Measurements from ENCODE around the gene TNFRSF6B.
"Not testable (repeated sequence)": the region's sequence is repeated elsewhere in the genome, so short reads cannot be mapped to it uniquely, and the experiment has no call there.

TNFRSF6B gene

DNA sequence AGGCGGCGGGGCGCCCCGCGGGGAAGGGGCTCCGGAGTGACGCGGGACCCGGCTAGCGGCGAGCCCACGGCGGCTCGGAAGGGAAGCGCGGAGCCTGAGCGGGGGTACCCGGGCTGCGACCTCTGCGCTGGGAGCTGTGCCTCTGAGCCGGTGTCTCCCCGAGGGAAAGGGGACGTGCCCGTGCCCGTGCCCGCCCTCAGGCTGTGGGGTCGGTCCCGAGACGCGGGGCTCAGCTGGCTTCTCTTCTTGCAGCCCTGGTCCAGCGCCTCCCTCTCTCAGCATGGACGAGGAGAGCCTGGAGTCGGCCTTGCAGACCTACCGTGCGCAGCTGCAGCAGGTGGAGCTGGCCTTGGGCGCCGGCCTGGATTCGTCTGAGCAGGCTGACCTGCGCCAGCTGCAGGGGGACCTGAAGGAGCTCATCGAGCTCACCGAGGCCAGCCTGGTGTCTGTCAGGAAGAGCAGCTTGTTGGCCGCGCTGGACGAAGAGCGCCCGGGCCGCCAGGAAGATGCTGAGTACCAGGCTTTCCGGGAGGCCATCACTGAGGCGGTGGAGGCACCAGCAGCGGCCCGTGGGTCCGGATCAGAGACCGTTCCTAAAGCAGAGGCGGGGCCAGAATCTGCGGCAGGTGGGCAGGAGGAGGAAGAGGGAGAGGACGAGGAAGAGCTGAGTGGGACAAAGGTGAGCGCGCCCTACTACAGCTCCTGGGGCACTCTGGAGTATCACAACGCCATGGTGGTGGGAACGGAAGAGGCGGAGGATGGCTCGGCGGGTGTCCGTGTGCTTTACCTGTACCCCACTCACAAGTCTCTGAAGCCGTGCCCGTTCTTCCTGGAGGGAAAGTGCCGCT is 12.1 kb downstream of the TNFRSF6B start:
- TF ChIP-seq, protein P1, sequence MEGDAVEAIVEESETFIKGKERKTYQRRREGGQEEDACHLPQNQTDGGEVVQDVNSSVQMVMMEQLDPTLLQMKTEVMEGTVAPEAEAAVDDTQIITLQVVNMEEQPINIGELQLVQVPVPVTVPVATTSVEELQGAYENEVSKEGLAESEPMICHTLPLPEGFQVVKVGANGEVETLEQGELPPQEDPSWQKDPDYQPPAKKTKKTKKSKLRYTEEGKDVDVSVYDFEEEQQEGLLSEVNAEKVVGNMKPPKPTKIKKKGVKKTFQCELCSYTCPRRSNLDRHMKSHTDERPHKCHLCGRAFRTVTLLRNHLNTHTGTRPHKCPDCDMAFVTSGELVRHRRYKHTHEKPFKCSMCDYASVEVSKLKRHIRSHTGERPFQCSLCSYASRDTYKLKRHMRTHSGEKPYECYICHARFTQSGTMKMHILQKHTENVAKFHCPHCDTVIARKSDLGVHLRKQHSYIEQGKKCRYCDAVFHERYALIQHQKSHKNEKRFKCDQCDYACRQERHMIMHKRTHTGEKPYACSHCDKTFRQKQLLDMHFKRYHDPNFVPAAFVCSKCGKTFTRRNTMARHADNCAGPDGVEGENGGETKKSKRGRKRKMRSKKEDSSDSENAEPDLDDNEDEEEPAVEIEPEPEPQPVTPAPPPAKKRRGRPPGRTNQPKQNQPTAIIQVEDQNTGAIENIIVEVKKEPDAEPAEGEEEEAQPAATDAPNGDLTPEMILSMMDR (IDR thresholded peaks at IDR 0.05; ENCODE audit: low read depth, low read length), result no peak
- in situ Hi-C loops (cut with HindIII; ENCODE audit: low sequenced_read_pairs), result no loop called here
- peak overlapping the region; percentile 74 for H3K4me3 ChIP-seq (ENCODE audit: low read depth, low read length)
- no peak for DNase-seq (ENCODE audit: low read depth, low spot score)

DNA sequence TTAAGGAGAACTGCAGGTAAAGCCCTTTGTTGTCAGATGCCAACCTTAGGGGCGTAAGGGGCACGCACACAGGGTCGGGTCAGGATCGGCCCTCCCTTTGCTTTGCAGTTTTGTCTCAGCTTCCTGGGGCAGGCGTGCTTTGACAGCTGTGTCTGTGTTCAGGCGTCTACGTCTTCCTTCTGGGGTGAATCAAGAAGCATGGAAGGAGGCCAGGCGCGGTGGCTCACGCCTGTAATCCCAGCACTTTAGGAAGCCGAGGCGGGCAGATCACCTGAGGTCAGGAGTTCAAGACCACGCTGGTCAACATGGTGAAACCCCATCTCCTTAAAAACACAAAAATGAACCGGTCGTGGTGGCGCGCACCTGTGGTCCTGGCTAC is 12.7 kb downstream of the TNFRSF6B start:
- TF ChIP-seq, protein P1 (IDR thresholded peaks at IDR 0.05; ENCODE audit: low read depth, low read length), result no peak
- in situ Hi-C loops (cut with HindIII; ENCODE audit: low sequenced_read_pairs), result no loop called here
- DNase-seq (ENCODE audit: low read depth, low spot score), result no peak
- H3K4me3 ChIP-seq (ENCODE audit: low read depth, low read length), result peak overlapping the region; percentile 74

DNA sequence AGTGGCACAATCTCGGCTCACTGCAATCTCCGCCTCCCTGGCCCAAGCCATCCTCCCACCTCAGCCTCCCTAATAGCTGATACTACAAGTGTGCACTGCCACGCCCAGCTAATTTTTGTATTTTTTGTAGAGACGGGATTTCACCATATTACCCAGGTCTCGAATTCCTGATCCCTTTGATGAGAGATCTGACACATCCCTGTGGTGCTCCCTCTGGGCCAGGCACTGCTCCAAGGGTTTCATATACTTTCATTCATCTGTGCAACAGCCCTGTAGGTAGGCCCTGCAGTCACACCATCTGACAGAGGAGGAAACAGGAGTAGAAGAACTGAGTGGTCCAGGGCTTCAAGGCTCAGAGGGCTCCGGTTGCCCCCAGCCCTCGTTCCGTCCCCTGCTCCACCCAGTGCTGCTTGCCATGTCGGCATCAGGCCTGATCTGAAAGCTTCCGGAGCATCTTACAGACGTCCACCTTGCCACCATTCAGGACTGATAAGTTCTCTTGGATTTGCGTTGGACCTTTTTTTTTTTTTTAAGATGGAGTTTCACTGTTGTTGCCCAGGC is 14.7 kb downstream of the TNFRSF6B start:
- DNase-seq (ENCODE audit: low read depth, low spot score), result no peak
- in situ Hi-C loops (cut with HindIII; ENCODE audit: low sequenced_read_pairs), result no loop called here
- no peak overlapping the region for H3K4me3 ChIP-seq (ENCODE audit: low read depth, low read length)
- TF ChIP-seq, protein P1 (IDR thresholded peaks at IDR 0.05; ENCODE audit: low read depth, low read length), result no peak

DNA sequence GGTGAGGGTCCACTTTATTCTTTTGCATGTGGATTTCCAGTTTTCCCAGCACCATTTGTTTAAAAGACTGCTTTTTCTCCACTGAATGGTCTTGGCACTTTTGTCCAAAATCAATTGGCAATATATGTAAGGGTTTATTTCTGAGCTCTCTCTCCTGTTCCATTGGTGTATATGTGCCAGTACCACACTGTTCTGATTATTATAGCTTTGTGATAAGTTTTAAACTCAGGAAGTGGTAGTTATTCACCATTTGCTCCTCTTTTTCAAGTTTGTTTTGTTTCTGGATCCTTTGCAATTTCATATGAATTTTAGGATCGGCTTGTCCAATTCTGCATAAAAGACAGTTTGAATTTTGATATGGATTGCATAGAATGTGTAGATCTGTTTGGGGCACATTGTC is 15.7 kb downstream of the TNFRSF6B start:
- in situ Hi-C loops (cut with HindIII; ENCODE audit: low sequenced_read_pairs), result no loop called here
- no peak for DNase-seq (ENCODE audit: low read depth, low spot score)
- H3K4me3 ChIP-seq (ENCODE audit: low read depth, low read length), result no peak overlapping the region
- TF ChIP-seq, protein P1 (IDR thresholded peaks at IDR 0.05; ENCODE audit: low read depth, low read length), result no peak

DNA sequence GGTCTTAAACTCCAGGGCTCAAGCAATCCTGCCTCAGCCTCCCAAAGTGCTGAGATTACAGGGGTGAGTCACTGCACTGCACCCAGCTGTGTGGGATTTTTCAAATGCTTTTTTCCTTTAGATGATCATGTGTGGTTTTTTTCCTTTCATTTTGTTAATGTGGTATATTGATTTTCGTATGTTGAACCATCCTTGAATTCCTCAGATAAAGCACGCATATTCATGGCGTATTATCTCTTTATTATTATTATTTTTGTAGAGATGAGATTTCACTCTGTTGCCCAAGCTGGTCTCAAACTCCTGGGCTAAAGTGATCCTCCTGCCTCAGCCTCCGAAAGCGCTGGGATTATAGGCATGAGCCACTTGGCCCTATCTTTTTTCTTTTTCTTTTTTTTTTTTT is 18.4 kb downstream of the TNFRSF6B start:
- in situ Hi-C loops (cut with HindIII; ENCODE audit: low sequenced_read_pairs), result no loop called here
- no peak for DNase-seq (ENCODE audit: low read depth, low spot score)
- no peak overlapping the region for H3K4me3 ChIP-seq (ENCODE audit: low read depth, low read length)
- TF ChIP-seq, protein P1 (IDR thresholded peaks at IDR 0.05; ENCODE audit: low read depth, low read length), result no peak

DNA sequence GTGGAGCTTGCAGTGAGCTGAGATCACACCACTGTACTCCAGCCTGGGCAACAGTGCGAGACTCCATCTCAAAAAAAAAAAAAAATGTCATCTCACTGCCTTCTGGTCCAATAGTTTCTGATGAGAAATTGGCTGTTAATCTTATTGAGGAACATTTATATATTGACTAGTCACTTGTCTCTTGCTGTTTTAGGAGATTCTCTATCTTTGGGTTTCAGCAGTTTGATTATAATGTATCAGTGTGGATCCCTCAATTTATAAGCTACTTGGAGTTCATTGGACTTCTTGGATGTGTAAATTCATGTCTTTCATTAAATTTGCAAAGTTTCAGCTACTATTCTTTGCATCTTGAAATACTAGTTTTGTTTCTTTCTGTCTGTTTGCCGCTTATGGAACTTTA is 22.5 kb downstream of the TNFRSF6B start:
- in situ Hi-C loops (cut with HindIII; ENCODE audit: low sequenced_read_pairs), result no loop called here
- no peak overlapping the region for H3K4me3 ChIP-seq (ENCODE audit: low read depth, low read length)
- DNase-seq (ENCODE audit: low read depth, low spot score), result no peak
- TF ChIP-seq, protein P1 (IDR thresholded peaks at IDR 0.05; ENCODE audit: low read depth, low read length), result no peak

DNA sequence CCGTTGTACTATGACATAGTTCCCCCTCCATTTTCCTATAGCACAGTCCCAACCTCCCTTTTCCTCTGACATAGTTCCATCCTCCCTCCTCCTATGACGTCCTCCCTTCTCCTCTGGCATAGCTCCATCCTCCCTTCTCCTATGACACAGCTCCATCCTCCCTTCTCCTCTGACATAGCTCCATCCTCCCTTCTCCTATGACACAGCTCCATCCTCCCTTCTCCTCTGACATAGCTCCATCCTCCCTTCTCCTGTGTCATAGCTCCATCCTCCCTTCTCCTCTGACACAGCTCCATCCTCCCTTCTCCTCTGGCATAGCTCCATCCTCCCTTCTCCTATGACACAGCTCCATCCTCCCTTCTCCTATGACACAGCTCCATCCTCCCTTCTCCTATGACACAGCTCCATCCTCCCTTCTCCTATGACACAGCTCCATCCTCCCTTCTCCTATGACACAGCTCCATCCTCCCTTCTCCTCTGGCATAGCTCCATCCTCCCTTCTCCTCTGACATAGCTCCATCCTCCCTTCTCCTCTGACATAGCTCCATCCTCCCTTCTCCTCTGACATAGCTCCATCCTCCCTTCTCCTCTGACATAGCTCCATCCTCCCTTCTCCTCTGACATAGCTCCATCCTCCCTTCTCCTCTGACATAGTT is 26.6 kb downstream of the TNFRSF6B start:
- DNase-seq (ENCODE audit: low read depth, low spot score); H3K4me3 ChIP-seq (ENCODE audit: low read depth, low read length); in situ Hi-C loops (cut with HindIII; ENCODE audit: low sequenced_read_pairs): not testable (repeated sequence)

DNA sequence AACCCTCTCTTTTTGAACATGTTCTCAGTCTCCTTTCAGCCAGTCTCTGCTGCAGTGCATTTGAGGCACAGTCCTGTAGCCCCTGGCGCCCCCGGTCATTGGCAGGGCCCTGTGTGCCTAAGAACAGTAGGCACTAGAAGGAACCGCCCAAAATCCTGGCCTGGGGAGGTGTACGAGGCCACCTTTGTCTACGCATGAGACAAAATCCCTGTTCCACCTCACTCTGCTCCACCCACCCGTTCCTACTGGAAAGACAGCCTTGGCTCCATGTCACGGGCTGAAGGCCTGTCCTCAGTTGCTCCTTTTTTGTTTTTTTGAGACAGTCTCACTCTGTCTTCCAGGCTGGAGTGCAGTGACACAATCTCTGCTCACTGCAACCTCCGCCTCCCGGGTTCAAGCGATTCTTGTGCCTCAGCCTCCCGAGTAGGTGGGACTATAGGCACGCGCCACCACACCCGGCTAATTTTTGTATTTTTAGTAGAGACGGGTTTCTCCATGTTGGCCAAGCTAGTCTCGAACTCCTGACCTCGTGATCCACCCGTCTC is 33.8 kb downstream of the TNFRSF6B start:
- DNase-seq (ENCODE audit: low read depth, low spot score); in situ Hi-C loops (cut with HindIII; ENCODE audit: low sequenced_read_pairs); H3K4me3 ChIP-seq (ENCODE audit: low read depth, low read length): not testable (repeated sequence)

Data from astrocyte of the spinal cord (primary cell).